HEK293T (cell line): Measurements from ENCODE around the gene GRIA4.

ENCODE experiments used
- BHLHE40 ChIP-seq: fragments of 450-650 bp; IDR thresholded peaks from 2 replicates; pipeline ENCODE4 v1.6.1; 2016; ENCODE audit warnings: mild to moderate bottlenecking, moderate library complexity, borderline replicate concordance
- ELF4 ChIP-seq: fragments of 450-650 bp; IDR thresholded peaks from 2 replicates; pipeline ENCODE4 v1.6.1; 2017; ENCODE audit warnings: antibody characterized with exemption
- FOXA1 ChIP-seq: fragments of 450-650 bp; IDR thresholded peaks from 2 replicates; pipeline ENCODE4 v1.6.1; 2016; ENCODE audit warnings: mild to moderate bottlenecking
- FOXK2 ChIP-seq: fragments of 450-650 bp; IDR thresholded peaks from 2 replicates; pipeline ENCODE4 v1.6.1; 2016; ENCODE audit warnings: mild to moderate bottlenecking
- FOXM1 ChIP-seq: fragments of 450-650 bp; IDR thresholded peaks from 2 replicates; pipeline ENCODE4 v1.6.1; 2017; ENCODE audit warnings: mild to moderate bottlenecking, borderline replicate concordance
- HDGF ChIP-seq: fragments of 450-650 bp; IDR thresholded peaks from 2 replicates; pipeline ENCODE4 v1.6.1; 2017; ENCODE audit warnings: antibody characterized with exemption, borderline replicate concordance
- L3MBTL2 ChIP-seq: fragments of 450-650 bp; conservative IDR thresholded peaks from 2 replicates; pipeline ENCODE4 v1.6.1; 2016; ENCODE audit warnings: mild to moderate bottlenecking
- LEF1 ChIP-seq: fragments of 450-650 bp; IDR thresholded peaks from 2 replicates; pipeline ENCODE4 v1.6.1; 2017; ENCODE audit warnings: mild to moderate bottlenecking, borderline replicate concordance
- NFRKB ChIP-seq: fragments of 450-650 bp; IDR thresholded peaks from 2 replicates; pipeline ENCODE4 v1.6.1; 2016; ENCODE audit warnings: mild to moderate bottlenecking, moderate library complexity
- PKNOX1 ChIP-seq: fragments of 450-650 bp; IDR thresholded peaks from 2 replicates; pipeline ENCODE4 v1.6.1; 2016
- SP1 ChIP-seq: fragments of 450-650 bp; IDR thresholded peaks from 2 replicates; pipeline ENCODE4 v1.6.1; 2017
- SUZ12 ChIP-seq: fragments of 450-650 bp; IDR thresholded peaks from 2 replicates; pipeline ENCODE4 v1.6.1; 2016; ENCODE audit warnings: mild to moderate bottlenecking
- TARDBP ChIP-seq: fragments of 450-650 bp; IDR thresholded peaks from 2 replicates; pipeline ENCODE4 v1.6.1; 2016
- ZNF384 ChIP-seq: fragments of 450-650 bp; IDR thresholded peaks from 2 replicates; pipeline ENCODE4 v1.6.1; 2016

- TF ChIP-seq PKNOX1: no peak
- no peak for TF ChIP-seq TARDBP
- TF ChIP-seq SP1: no peak
- no peak for TF ChIP-seq FOXK2
- TF ChIP-seq SUZ12: no peak
- TF ChIP-seq NFRKB: no peak
- no peak for TF ChIP-seq BHLHE40
- no peak for TF ChIP-seq HDGF
- TF ChIP-seq LEF1: no peak
- no peak for TF ChIP-seq FOXM1
- no peak for TF ChIP-seq ZNF384
- TF ChIP-seq ELF4: no peak
- no peak for TF ChIP-seq L3MBTL2
- no peak for TF ChIP-seq FOXA1
Measured at GRCh38 chr11:105868762-105869285, 259.0 kb downstream of the GRIA4 start.
